ENCODE results near the gene PTCD1. TPM values are rescaled to one million over a fixed set of nuclear protein-coding genes. Genes with fewer than 3 reads are reported as not detected.
"Not testable (repeated sequence)": the region's sequence is repeated elsewhere in the genome, so short reads cannot be mapped to it uniquely, and the experiment has no call there.

Gene PTCD1
- total and polyA plus RNA-seq, 7 donors, result 2.7 to 9.2 (median 5.0) TPM

GRCh38 chr7:99433158-99433557, 5.4 kb downstream of the PTCD1 start:
- intact Hi-C loops (cut with DNase I), result no loop called here
- H3K36me3 ChIP-seq (ENCODE audit: insufficient read depth in 1 of 2, low read depth in 1 of 2), result peaks cover 6 to 74% of the 10 kb centered on the region in 2 donors
- no peaks in the 10 kb centered on the region for H3K27me3 ChIP-seq (ENCODE audit: insufficient read depth in 3 of 3, low read length in 2 of 3)
- DNase-seq, result no peak
- ATAC-seq, result no peak
- no peaks in the 10 kb centered on the region for H3K9me3 ChIP-seq
- no peak overlapping the region for H3K4me3 ChIP-seq
- H3K27ac ChIP-seq, result no peak overlapping the region
- peaks cover 8% of the 10 kb centered on the region for H3K4me1 ChIP-seq
- TF ChIP-seq, protein P1, sequence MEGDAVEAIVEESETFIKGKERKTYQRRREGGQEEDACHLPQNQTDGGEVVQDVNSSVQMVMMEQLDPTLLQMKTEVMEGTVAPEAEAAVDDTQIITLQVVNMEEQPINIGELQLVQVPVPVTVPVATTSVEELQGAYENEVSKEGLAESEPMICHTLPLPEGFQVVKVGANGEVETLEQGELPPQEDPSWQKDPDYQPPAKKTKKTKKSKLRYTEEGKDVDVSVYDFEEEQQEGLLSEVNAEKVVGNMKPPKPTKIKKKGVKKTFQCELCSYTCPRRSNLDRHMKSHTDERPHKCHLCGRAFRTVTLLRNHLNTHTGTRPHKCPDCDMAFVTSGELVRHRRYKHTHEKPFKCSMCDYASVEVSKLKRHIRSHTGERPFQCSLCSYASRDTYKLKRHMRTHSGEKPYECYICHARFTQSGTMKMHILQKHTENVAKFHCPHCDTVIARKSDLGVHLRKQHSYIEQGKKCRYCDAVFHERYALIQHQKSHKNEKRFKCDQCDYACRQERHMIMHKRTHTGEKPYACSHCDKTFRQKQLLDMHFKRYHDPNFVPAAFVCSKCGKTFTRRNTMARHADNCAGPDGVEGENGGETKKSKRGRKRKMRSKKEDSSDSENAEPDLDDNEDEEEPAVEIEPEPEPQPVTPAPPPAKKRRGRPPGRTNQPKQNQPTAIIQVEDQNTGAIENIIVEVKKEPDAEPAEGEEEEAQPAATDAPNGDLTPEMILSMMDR (IDR thresholded peaks at IDR 0.05), result no peak
- WGBS, 3 donors, result 94 to 98% (median 94%) methylated on average over 9 of the region's 9 CpGs

DNA sequence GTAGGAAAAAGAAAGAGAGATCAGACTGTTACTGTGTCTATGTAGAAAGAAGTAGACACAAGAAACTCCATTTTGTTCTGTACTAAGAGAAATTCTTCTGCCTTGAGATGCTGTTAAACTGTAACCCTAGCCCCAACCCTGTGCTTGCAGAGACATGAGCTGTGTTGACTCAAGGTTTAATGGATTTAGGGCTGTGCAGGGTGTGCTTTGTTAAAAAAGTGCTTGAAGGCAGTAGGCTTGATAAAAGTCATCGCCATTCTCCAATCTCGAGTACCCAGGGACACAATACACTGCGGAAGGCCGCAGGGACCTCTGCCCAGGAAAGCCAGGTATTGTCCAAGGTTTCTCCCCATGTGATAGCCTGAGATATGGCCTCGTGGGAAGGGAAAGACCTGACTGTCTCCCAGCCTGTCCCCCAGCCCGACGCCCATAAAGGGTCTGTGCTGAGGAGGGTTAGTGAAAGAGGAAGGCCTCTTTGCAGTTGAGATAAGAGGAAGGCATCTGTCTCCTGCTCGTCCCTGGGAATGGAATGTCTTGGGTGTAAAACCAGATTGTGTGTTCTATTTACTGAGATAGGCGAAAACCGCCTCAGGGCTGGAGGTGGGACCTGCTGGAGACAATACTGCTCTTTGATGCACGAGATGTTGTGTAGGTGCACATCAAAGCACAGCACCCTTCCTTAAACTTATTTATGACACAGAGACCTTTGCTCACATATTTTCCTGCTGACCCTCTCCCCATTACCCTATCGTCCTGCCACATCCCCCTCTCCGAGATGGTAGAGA, 6.7 kb downstream of the PTCD1 start:
- H3K36me3 ChIP-seq (ENCODE audit: insufficient read depth in 1 of 2, low read depth in 1 of 2), result peaks cover 6 to 78% of the 10 kb centered on the region in 2 donors
- H3K9me3 ChIP-seq; H3K27ac ChIP-seq; H3K4me3 ChIP-seq; H3K27me3 ChIP-seq (ENCODE audit: insufficient read depth in 3 of 3, low read length in 2 of 3); intact Hi-C loops (cut with DNase I); H3K4me1 ChIP-seq; ATAC-seq; DNase-seq: not testable (repeated sequence)
- WGBS, 3 donors, result 92 to 94% (median 93%) methylated on average over 13 of the region's 13 CpGs

DNA sequence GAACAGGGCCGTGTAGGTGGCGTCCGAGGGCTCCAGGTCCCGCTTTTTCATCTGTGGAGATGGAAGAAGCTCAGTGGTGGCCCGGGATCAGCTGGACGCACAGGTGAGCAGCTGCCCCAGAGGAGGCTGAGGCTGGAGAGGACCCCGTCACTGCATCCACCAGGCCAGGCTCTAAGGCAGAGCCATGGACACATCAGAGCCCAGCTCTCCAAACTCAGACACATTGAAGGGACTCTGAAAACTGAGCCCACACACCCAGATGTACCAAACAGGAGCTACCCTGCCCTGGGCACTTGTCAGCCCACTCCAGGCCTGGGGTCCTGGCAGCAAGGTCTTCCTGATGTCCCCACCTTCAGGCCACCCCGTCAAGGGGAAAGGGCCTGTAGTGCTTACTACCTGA, 8.8 kb downstream of the PTCD1 start:
- WGBS, 3 donors, result 91 to 95% (median 91%) methylated on average over 8 of the region's 8 CpGs
- H3K36me3 ChIP-seq (ENCODE audit: insufficient read depth in 1 of 2, low read depth in 1 of 2), result peaks cover 3 to 81% of the 10 kb centered on the region in 2 donors
- no peaks in the 10 kb centered on the region for H3K4me1 ChIP-seq
- TF ChIP-seq, protein P1 (IDR thresholded peaks at IDR 0.05), result no peak
- DNase-seq (no peak), ATAC-seq (peak in 1 of 4 donors; percentile 11)
- no peaks in the 10 kb centered on the region for H3K27me3 ChIP-seq (ENCODE audit: insufficient read depth in 3 of 3, low read length in 2 of 3)
- intact Hi-C loops (cut with DNase I), result no loop called here
- H3K4me3 ChIP-seq, result no peak overlapping the region
- H3K27ac ChIP-seq, result no peak overlapping the region
- H3K9me3 ChIP-seq, result no peaks in the 10 kb centered on the region

DNA sequence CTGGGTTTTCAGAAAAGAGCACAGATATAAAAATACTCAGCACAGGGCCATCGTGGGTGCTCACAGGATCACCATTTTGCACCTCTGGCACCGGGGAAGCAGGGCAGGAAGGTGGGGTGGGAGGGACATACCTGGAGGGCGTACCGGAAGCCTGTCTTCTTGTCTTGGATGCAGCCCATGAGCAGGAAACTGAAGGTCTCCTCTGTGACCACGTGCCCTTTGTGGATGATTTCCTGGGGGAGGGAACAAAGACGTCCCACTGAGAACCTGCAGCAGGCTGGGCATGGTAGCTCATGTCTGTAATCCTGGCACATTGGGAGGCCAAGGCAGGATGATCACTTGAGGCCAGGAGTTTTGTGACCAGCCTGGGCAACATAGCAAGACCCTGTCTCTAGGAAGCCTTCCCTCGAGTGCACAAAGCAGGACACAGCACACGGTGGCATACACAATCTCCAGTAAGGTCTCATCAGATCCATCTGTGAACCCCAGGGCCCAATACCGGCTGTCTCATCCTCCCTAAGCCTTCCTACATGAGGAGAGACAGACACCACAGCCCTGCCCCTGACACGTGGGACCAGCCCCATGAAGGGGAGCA, 9.5 kb downstream of the PTCD1 start:
- TF ChIP-seq, protein P1 (IDR thresholded peaks at IDR 0.05), result no peak
- intact Hi-C loops (cut with DNase I), result no loop called here
- WGBS, 3 donors, result 79 to 85% (median 79%) methylated on average over 10 of the region's 10 CpGs
- H3K27me3 ChIP-seq (ENCODE audit: insufficient read depth in 3 of 3, low read length in 2 of 3), result no peaks in the 10 kb centered on the region
- DNase-seq, result no peak
- no peak overlapping the region for H3K27ac ChIP-seq
- peak in 1 of 4 donors; percentile 10 for ATAC-seq
- peaks cover 0 to 81% of the 10 kb centered on the region in 2 donors for H3K36me3 ChIP-seq (ENCODE audit: insufficient read depth in 1 of 2, low read depth in 1 of 2)
- H3K4me3 ChIP-seq, result no peak overlapping the region
- no peaks in the 10 kb centered on the region for H3K4me1 ChIP-seq
- no peaks in the 10 kb centered on the region for H3K9me3 ChIP-seq

DNA sequence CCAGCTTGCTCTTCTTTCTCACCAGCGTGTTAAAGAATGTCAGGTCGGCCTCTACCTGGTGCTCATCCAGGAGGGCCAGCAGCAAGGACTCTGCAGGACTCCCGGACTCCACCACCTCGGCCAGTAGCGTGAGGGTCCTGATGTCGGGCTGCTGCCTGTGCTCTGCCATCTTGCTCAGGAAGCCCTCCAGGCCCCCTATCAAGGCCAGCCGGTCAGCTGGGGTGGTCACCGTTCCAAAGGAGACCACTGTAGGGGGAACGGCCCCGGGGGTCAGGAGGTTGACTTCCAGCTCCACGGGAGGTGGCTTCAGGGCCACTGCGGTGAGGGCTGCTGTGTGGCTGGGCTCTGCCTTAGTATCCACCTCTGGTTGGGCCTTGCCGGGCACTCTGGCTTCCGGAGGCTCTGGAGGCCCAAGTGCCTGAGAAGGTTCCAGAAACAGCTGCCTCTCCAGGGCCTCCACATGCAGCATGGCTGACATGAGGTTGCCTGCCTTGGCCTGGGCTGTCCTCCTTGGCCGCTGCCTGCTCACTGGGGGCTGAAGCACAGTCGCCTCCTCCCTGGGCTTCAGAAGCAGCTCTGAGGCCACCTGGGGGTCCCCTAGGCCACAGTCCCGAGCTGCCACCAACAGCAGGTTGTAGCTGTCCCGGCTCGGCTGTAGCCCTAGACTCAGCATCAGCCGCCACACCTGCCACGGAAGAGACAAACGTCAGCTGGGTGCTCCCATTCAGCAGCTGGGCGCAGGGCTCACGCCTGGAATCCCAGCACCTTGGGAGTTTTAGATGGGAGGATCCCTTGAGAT, 13.5 kb downstream of the PTCD1 start:
- peaks cover 0 to 69% of the 10 kb centered on the region in 2 donors for H3K36me3 ChIP-seq (ENCODE audit: insufficient read depth in 1 of 2, low read depth in 1 of 2)
- DNase-seq (no peak), ATAC-seq (no peak)
- TF ChIP-seq, protein P1 (IDR thresholded peaks at IDR 0.05), result no peak
- H3K27me3 ChIP-seq (ENCODE audit: insufficient read depth in 3 of 3, low read length in 2 of 3), result no peaks in the 10 kb centered on the region
- 87 to 92% (median 89%) methylated on average over 23 to 24 of the region's 24 CpGs for WGBS, 3 donors
- no peak overlapping the region for H3K4me3 ChIP-seq
- no peaks in the 10 kb centered on the region for H3K4me1 ChIP-seq
- no peaks in the 10 kb centered on the region for H3K9me3 ChIP-seq
- intact Hi-C loops (cut with DNase I), result no loop called here
- no peak overlapping the region for H3K27ac ChIP-seq
